ENCODE data around the gene ESCO1.

ESCO1 gene

DNA sequence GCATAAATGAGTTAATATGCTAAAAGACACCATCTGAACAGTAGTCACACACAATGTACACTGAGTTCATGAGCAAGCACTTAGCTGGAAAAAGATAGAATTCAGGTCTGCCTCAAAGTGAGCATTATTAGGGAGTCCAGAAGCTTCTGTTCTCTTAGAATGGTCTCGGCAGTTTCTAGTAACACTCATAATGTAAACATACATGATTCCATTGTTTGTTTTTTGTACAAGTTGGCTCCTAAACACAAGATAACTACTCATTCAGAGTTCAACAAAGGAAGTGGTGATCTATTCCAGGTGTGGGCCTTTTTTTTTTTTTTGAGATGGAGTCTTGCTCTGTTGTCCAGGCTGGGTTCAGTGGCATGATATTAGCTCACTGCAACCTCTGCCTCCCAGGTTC lies 66.2 kb downstream of the ESCO1 start:
- no peak overlapping the region for H2BK120ac ChIP-seq (ENCODE audit: low read depth, low read length)
- H3K23ac ChIP-seq (ENCODE audit: low read depth, low read length, poor library complexity) = no peak overlapping the region
- H3K79me1 ChIP-seq (ENCODE audit: low read depth, low read length) = no peaks in the 10 kb centered on the region
- no peaks in the 10 kb centered on the region for H3K27me3 ChIP-seq (ENCODE audit: control insufficient read depth in 3 of 3, insufficient read depth in 3 of 3, low read depth in 1 of 3, low read length in 3 of 3)
- H3K36me3 ChIP-seq (replicated peaks in 1 of 2; ENCODE audit: control insufficient read depth in 2 of 2, insufficient read depth in 2 of 2, low read length in 2 of 2) = peaks cover 4 to 93% of the 10 kb centered on the region in 2 donors
- H3K4me1 ChIP-seq (ENCODE audit: control insufficient read depth in 2 of 2, insufficient read depth in 1 of 2, low read depth in 1 of 2, low read length in 2 of 2) = no peaks in the 10 kb centered on the region
- H3K14ac ChIP-seq (ENCODE audit: low read length) = no peak overlapping the region
- H3K9ac ChIP-seq (ENCODE audit: low read depth, low read length, poor library complexity) = no peak overlapping the region
- H3K9me3 ChIP-seq (replicated peaks in 1 of 2; ENCODE audit: control insufficient read depth in 2 of 2, insufficient read depth in 1 of 2, low read depth in 1 of 2, low read length in 2 of 2) = peaks cover 0 to 3% of the 10 kb centered on the region in 2 donors
- H3K4me3 ChIP-seq (ENCODE audit: low read length in 2 of 2) = no peak overlapping the region
- no peak overlapping the region for H2BK15ac ChIP-seq (ENCODE audit: low read length)
- no peak overlapping the region for H3K4ac ChIP-seq (ENCODE audit: low read length)
- no CpG with 5 or more reads among the region's 1 CpG for WGBS, 2 donors (ENCODE audit: extremely low coverage in 2 of 2, insufficient read length in 2 of 2, insufficient replicate concordance in 1 of 2)
- H2AK5ac ChIP-seq (ENCODE audit: low read depth, low read length) = no peak overlapping the region
- no peak overlapping the region for H4K8ac ChIP-seq (ENCODE audit: low read depth, low read length)
- no peak overlapping the region for H4K91ac ChIP-seq (ENCODE audit: low read depth, low read length, poor library complexity)
- H2AFZ ChIP-seq (ENCODE audit: low read length) = no peak overlapping the region
- DNase-seq (ENCODE audit: low spot score) = no peak
- H3K4me2 ChIP-seq (ENCODE audit: insufficient read depth, low read length, poor library complexity, severe bottlenecking) = no peak overlapping the region
- no peak overlapping the region for H3K18ac ChIP-seq (ENCODE audit: low read length)
- H2BK5ac ChIP-seq (ENCODE audit: low read length) = no peak overlapping the region
- no peak overlapping the region for H2BK12ac ChIP-seq (ENCODE audit: low read length)
- H3K27ac ChIP-seq (replicated peaks; ENCODE audit: low read length) = no peak overlapping the region

DNA sequence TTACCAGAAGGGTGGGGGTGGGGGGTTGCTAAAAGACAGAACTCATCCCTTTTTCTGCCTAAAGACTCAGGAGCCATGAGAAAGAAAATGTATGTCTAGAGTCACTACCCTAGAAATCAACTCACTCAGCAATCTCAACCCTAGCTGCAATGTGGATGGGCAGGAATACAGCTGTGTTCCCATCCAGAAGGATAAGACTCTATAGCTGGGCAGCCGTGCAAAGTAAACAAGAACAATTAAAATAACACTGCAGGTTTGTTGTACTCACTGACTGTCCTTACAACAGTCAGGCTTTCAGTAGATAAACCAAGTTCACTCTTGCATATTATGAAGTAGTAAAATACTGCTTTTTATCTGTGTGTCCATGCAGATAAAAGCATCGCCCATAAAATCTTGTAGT lies 74.0 kb downstream of the ESCO1 start:
- no peak for DNase-seq (ENCODE audit: low spot score)
- Histone ChIP-seq H2AK5ac (ENCODE audit: low read depth, low read length) (no peak overlapping the region), H3K4me3 (ENCODE audit: low read length in 2 of 2) (no peak overlapping the region), H3K9ac (ENCODE audit: low read depth, low read length, poor library complexity) (no peak overlapping the region), H3K36me3 (replicated peaks in 1 of 2; ENCODE audit: control insufficient read depth in 2 of 2, insufficient read depth in 2 of 2, low read length in 2 of 2) (peaks cover 12 to 99% of the 10 kb centered on the region in 2 donors), H3K27ac (replicated peaks; ENCODE audit: low read length) (no peak overlapping the region), H2BK15ac (ENCODE audit: low read length) (no peak overlapping the region), H3K9me3 (replicated peaks in 1 of 2; ENCODE audit: control insufficient read depth in 2 of 2, insufficient read depth in 1 of 2, low read depth in 1 of 2, low read length in 2 of 2) (no peaks in the 10 kb centered on the region), H3K79me1 (ENCODE audit: low read depth, low read length) (no peaks in the 10 kb centered on the region), H3K27me3 (ENCODE audit: control insufficient read depth in 3 of 3, insufficient read depth in 3 of 3, low read depth in 1 of 3, low read length in 3 of 3) (no peaks in the 10 kb centered on the region), H3K18ac (ENCODE audit: low read length) (no peak overlapping the region), H2AFZ (ENCODE audit: low read length) (no peak overlapping the region), H3K23ac (ENCODE audit: low read depth, low read length, poor library complexity) (no peak overlapping the region), H3K4me1 (ENCODE audit: control insufficient read depth in 2 of 2, insufficient read depth in 1 of 2, low read depth in 1 of 2, low read length in 2 of 2) (no peaks in the 10 kb centered on the region), H2BK12ac (ENCODE audit: low read length) (no peak overlapping the region), H4K8ac (ENCODE audit: low read depth, low read length) (no peak overlapping the region), H3K14ac (ENCODE audit: low read length) (no peak overlapping the region), H2BK5ac (ENCODE audit: low read length) (no peak overlapping the region), H4K91ac (ENCODE audit: low read depth, low read length, poor library complexity) (no peak overlapping the region), H2BK120ac (ENCODE audit: low read depth, low read length) (no peak overlapping the region), H3K4me2 (ENCODE audit: insufficient read depth, low read length, poor library complexity, severe bottlenecking) (no peak overlapping the region), H3K4ac (ENCODE audit: low read length) (no peak overlapping the region)
- no CpG with 5 or more reads among the region's 2 CpGs for WGBS, 2 donors (ENCODE audit: extremely low coverage in 2 of 2, insufficient read length in 2 of 2, insufficient replicate concordance in 1 of 2)

DNA sequence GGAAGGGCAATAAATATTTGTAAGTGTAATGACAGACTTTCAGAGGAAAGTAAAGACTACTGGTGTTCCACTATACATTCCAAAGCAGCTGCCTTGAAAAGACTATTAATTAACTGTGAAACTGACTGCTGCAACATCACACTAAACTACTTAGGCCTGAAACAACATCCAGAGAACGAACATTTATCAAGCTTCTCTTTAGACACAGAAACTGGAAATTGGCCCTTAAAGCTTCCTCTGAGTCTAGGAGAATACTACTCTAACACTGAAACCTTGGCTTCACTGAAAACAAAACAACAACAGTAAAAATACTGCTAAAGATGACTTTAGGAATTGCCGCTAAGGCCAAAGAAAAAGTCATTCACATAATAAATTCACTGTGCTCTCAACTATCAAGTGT lies 74.6 kb downstream of the ESCO1 start:
- Histone ChIP-seq H2BK12ac (ENCODE audit: low read length) (no peak overlapping the region), H2BK120ac (ENCODE audit: low read depth, low read length) (no peak overlapping the region), H3K4me1 (ENCODE audit: control insufficient read depth in 2 of 2, insufficient read depth in 1 of 2, low read depth in 1 of 2, low read length in 2 of 2) (no peaks in the 10 kb centered on the region), H3K27ac (replicated peaks; ENCODE audit: low read length) (no peak overlapping the region), H3K4ac (ENCODE audit: low read length) (no peak overlapping the region), H2BK5ac (ENCODE audit: low read length) (no peak overlapping the region), H4K91ac (ENCODE audit: low read depth, low read length, poor library complexity) (no peak overlapping the region), H3K9me3 (replicated peaks in 1 of 2; ENCODE audit: control insufficient read depth in 2 of 2, insufficient read depth in 1 of 2, low read depth in 1 of 2, low read length in 2 of 2) (no peaks in the 10 kb centered on the region), H3K4me3 (ENCODE audit: low read length in 2 of 2) (no peak overlapping the region), H3K36me3 (replicated peaks in 1 of 2; ENCODE audit: control insufficient read depth in 2 of 2, insufficient read depth in 2 of 2, low read length in 2 of 2) (peaks cover 12 to 99% of the 10 kb centered on the region in 2 donors), H3K14ac (ENCODE audit: low read length) (no peak overlapping the region), H3K4me2 (ENCODE audit: insufficient read depth, low read length, poor library complexity, severe bottlenecking) (no peak overlapping the region), H3K79me1 (ENCODE audit: low read depth, low read length) (no peaks in the 10 kb centered on the region), H3K23ac (ENCODE audit: low read depth, low read length, poor library complexity) (no peak overlapping the region), H3K27me3 (ENCODE audit: control insufficient read depth in 3 of 3, insufficient read depth in 3 of 3, low read depth in 1 of 3, low read length in 3 of 3) (no peaks in the 10 kb centered on the region), H4K8ac (ENCODE audit: low read depth, low read length) (no peak overlapping the region), H2BK15ac (ENCODE audit: low read length) (no peak overlapping the region), H2AFZ (ENCODE audit: low read length) (no peak overlapping the region), H2AK5ac (ENCODE audit: low read depth, low read length) (no peak overlapping the region), H3K18ac (ENCODE audit: low read length) (no peak overlapping the region), H3K9ac (ENCODE audit: low read depth, low read length, poor library complexity) (no peak overlapping the region)
- DNase-seq (ENCODE audit: low spot score) = no peak
- no CpG with 5 or more reads among the region's 2 CpGs for WGBS, 2 donors (ENCODE audit: extremely low coverage in 2 of 2, insufficient read length in 2 of 2, insufficient replicate concordance in 1 of 2)

DNA sequence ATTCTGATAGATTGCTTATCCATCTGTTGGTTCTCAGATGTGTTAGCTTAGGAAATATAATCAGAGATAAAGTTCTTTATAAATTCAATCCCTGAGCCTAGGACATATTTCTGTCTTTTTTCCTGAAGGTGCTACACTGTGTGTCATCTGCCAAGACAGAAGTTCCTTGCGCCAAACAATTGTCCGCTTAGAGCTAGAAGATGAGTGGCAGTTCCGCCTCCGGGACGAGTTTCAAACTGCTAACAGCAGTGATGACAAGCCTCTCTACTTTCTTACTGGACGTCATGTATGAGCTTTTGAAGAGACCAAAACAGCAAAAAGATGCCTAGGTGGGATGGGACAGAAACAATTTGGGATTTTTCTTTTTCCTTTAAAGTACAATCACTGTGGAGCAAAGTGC lies 78.0 kb downstream of the ESCO1 start:
- Histone ChIP-seq H2AFZ (ENCODE audit: low read length) (no peak overlapping the region), H3K18ac (ENCODE audit: low read length) (no peak overlapping the region), H2BK120ac (ENCODE audit: low read depth, low read length) (no peak overlapping the region), H4K91ac (ENCODE audit: low read depth, low read length, poor library complexity) (no peak overlapping the region), H2BK15ac (ENCODE audit: low read length) (no peak overlapping the region), H3K27ac (replicated peaks; ENCODE audit: low read length) (no peak overlapping the region), H3K36me3 (replicated peaks in 1 of 2; ENCODE audit: control insufficient read depth in 2 of 2, insufficient read depth in 2 of 2, low read length in 2 of 2) (peaks cover 27 to 100% of the 10 kb centered on the region in 2 donors), H3K79me1 (ENCODE audit: low read depth, low read length) (no peaks in the 10 kb centered on the region), H2AK5ac (ENCODE audit: low read depth, low read length) (no peak overlapping the region), H2BK12ac (ENCODE audit: low read length) (no peak overlapping the region), H3K27me3 (ENCODE audit: control insufficient read depth in 3 of 3, insufficient read depth in 3 of 3, low read depth in 1 of 3, low read length in 3 of 3) (no peaks in the 10 kb centered on the region), H3K4me3 (ENCODE audit: low read length in 2 of 2) (no peak overlapping the region), H3K14ac (ENCODE audit: low read length) (no peak overlapping the region), H3K9me3 (replicated peaks in 1 of 2; ENCODE audit: control insufficient read depth in 2 of 2, insufficient read depth in 1 of 2, low read depth in 1 of 2, low read length in 2 of 2) (no peaks in the 10 kb centered on the region), H3K4me1 (ENCODE audit: control insufficient read depth in 2 of 2, insufficient read depth in 1 of 2, low read depth in 1 of 2, low read length in 2 of 2) (no peaks in the 10 kb centered on the region), H3K23ac (ENCODE audit: low read depth, low read length, poor library complexity) (no peak overlapping the region), H3K4ac (ENCODE audit: low read length) (no peak overlapping the region), H3K4me2 (ENCODE audit: insufficient read depth, low read length, poor library complexity, severe bottlenecking) (no peak overlapping the region), H3K9ac (ENCODE audit: low read depth, low read length, poor library complexity) (no peak overlapping the region), H2BK5ac (ENCODE audit: low read length) (no peak overlapping the region), H4K8ac (ENCODE audit: low read depth, low read length) (no peak overlapping the region)
- no CpG with 5 or more reads among the region's 6 CpGs for WGBS, 2 donors (ENCODE audit: extremely low coverage in 2 of 2, insufficient read length in 2 of 2, insufficient replicate concordance in 1 of 2)
- DNase-seq (ENCODE audit: low spot score) = no peak
